GM21515 (cell line): ENCODE data around the gene CTNNA2.

ENCODE experiments used
- ATAC-seq: cut with Tn5 transposase; IDR thresholded peaks from one replicate; pipeline ENCODE4 v1.9.1; 2021; ENCODE audit not compliant: unreplicated experiment

CTNNA2 gene

DNA sequence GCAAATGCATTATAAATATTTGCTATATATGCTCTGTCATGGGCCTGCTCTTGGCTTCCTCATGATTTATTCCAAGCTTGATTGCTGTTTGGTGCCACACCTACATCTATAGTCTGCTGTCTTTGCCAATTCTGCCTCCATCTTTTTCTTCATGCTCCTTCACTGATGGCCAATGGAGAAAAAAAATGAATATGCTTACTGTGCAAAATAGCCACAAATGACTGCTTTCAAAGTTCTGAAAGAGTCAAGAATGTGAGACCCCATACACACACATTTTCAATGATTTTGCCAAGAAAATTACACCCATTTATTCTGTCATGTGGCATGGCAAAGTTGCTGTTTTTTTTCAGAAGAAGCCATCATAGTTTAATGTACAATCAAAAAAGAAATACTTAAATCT lies 1097.3 kb downstream of the CTNNA2 start:
- ATAC-seq: no peak

DNA sequence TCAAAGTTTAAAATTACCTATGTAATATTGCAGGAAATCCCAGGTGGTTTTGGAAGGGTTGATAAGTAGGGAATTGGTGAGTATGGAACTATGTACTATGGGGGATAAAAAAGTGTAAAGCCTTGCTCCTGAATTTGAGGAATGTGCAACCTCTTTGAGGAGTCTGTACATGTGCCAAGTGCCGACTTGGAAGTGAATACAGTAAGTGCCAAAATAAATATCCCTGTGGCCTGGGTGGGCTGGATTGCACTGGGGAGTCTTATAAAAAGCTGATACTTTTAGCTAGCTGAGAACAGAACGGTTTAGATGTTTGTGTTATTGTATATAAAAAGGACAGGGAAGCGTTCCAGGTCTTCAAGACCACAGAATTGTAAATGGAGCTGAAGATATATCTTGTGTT lies 1108.8 kb downstream of the CTNNA2 start:
- no peak for ATAC-seq

DNA sequence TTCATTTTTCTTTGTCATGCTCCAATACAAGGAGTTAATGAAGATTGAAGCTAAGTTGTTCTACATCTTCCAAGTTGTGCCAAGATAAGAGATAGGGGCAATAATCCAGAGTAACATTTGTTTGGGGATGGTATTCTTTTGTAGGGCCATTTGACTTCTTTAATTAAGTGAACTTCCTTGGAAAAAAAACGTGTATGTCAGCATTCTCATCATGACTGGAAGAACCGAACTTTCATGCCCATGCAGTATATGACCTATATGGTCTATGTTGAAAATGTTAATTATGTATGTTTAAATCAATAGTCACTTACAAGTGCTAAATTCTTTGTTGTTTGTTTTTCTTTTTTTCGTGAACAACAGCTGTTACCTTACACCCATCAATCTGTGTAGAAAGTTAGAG lies 1111.2 kb downstream of the CTNNA2 start:
- no peak for ATAC-seq

DNA sequence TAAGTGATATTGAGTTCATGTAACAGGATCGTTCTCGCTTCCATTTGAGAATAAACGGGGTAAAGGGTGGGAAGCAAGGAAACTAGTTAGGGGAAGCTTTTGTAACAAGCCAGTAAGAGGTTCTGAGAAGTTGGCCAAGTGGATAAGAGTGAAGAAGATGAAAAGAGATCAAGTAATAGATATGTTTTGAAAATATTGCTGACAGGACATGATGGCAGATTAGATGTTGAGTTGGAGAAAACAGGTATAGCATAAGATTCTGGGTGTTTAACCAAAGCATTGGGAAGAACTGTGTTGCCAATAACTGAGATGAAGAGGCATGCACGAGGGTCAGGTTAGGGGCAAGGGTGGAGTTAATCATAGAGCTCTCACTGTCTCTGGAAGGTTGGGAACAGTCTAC lies 1121.7 kb downstream of the CTNNA2 start:
- ATAC-seq: no peak

DNA sequence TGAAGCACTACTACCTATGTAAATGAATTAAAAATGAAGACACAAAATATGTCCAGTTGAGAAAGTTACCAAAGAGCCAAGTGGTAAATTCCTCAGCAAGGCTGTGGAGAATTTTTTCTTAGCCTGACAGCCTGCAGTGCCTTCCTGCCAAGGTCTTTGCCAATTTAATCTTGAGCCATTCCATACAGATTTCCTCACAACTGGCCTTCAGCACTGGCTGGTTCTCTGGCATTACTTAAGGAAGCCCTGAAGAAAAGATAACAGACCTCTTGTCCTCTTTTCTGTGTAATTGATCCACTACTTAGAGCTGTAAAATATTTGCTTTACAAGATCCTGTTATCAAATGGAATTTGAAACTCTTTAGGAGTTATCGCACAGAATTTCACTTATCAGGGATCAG lies 1125.9 kb downstream of the CTNNA2 start:
- no peak for ATAC-seq

DNA sequence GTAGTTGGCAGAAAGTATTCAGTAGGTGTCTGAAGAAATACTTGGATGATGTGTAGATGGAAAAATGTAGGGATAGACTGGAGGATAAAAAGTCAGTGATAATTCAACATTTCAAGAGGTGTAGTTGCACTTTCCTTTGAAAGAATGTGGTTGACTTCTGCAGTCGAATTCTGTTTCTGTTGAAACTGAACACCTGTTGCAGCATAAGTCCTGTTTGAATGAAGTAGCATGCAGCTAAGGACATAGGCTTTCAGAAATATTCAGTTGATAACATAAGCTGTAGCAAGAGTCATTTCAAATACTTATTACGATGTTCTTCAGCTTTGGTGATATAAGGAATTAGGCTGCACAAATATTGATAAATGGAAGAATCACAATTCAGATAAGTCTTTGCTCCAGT lies 1129.6 kb downstream of the CTNNA2 start:
- ATAC-seq: no peak

DNA sequence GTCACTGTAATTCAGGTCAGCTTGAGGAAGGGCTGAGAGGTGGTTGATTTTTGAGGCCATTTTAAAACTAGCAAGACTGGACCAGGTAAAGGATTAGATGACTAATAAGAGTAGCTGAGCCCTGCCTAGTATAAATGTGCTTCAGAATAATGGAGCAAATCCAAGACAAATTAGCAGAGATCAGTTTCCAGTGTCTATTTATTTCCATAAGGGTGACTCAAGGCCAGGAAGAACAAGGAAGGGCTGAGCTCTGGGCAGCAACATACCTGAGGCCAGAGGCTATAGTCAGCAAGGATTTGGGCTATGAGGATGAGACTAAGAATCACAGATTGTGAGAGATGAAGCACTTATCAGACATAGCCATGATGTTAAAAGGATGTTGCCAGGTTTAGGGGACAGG lies 1130.7 kb downstream of the CTNNA2 start:
- ATAC-seq: no peak

DNA sequence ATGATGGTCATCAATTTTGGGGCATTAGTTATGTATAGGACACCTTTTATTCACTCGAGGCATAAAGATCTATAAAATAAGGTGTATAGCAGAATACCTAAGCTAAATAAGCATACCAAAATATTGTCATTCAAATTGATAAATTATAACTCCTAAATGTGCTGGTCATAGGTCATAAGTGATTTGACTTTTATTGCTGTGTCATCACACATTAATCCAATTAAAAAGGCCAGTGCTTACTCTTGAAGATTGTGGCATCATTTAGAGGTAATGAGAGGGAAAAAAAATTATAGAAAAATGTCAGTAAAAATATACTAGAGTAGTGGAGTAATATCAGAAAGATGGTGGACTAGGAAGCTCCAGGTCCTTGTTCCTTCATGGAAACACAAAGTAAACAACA lies 1138.6 kb downstream of the CTNNA2 start:
- no peak for ATAC-seq

DNA sequence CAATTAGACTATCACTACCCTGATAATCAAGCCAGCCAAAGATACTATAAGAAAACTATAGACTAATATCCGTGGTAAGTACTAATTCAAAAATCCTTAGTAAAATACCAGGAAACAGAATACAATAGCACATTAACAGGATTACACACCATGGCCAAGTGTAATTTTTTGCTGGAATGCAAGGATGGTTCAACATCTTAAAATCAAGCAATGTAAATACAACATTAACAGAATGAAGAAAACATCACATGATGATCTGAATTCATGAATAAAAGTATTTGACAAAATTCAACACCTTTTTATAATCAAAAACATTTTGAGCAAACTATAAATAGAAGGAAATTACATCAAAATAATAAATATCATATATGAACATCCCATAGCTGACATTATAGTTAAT lies 1142.4 kb downstream of the CTNNA2 start:
- no peak for ATAC-seq

DNA sequence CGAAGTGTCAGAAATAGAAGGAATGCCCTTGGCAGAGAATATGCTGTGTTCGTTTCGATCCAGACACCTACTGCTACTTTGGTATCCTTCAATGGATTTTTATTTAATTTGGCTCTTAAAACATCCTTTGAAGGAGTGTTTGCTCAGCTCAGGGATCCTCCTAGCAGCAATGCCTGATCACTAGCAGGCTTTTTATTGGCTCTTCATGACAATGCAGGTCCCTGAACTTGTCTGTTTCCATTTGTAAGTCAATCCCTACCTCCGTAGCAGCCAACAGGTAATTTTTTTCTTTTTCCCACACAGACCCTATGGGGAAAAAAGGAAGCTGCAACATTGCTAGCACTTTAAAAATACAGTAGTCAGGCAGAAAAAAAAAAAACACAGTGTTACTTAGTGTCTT lies 1157.9 kb downstream of the CTNNA2 start:
- ATAC-seq: no peak

DNA sequence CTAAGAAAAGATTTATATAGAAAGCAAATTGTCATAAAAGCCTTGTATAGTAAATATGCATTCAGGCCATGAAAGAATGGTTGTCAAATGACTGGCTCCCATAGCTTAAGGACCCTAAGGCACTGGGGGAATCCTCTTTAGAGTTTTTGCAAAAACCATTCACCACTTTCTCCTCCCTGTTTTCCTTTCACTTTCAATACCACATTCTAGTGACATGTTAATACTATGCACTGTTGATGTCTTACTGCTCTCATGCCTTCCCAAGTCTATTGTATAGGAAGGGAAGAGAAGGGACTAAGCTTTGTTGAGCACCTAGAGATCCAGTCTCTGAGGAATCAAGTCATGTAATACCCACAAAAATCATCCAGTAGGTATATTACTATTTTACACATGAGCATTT lies 1174.7 kb downstream of the CTNNA2 start:
- no peak for ATAC-seq

DNA sequence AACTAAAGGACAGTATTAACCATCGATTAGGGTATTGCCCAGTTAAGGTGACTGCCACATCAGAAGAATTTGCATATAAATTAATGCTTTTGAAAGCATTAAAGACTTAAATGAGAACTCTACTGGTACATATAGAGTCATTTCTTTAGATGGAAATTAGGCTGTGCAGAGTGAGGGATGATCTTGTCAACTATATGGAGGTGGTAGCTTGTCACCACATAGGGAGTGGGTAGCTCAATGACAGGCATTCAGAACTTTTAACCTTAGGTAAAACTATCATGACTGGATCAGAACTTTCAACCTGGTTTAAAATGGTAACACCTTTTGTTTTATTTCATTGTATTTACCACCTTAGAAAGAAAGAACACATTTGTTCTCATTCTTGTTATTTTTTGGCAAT lies 1176.3 kb downstream of the CTNNA2 start:
- no peak for ATAC-seq
